ENCODE measurements around the gene MAST1.
"Not testable (repeated sequence)": the region's sequence is repeated elsewhere in the genome, so short reads cannot be mapped to it uniquely, and the experiment has no call there.

Gene MAST1

GRCh38 chr19:12872255-12872654 lies 33.9 kb downstream of the MAST1 start:
- no peak for DNase-seq (ENCODE audit: low read depth in 3 of 3)

- DNase-seq (ENCODE audit: low read depth in 3 of 3) = peak in 2 of 3 donors; percentile 57 to 73
Observed at GRCh38 chr19:12872941-12873890, 34.9 kb downstream of the MAST1 start.

GRCh38 chr19:12873891-12874745 lies 35.8 kb downstream of the MAST1 start:
- no peak for DNase-seq (ENCODE audit: low read depth in 3 of 3)

- no peak for DNase-seq (ENCODE audit: low read depth in 3 of 3)
Observed at GRCh38 chr19:12875086-12875485, 36.8 kb downstream of the MAST1 start.

- no peak for DNase-seq (ENCODE audit: low read depth in 3 of 3)
Observed at GRCh38 chr19:12880551-12881171, 42.3 kb downstream of the MAST1 start.

GRCh38 chr19:12881172-12881808 lies 43.0 kb downstream of the MAST1 start, which contains the start of gene DNASE2:
Gene DNASE2 (minus strand): TSS chr19:12881449. CDS start chr19:12881375, 74 bp downstream.
- DNase-seq (ENCODE audit: low read depth in 3 of 3) = peak; percentile 82 to 91 (median 90)

- DNase-seq (ENCODE audit: low read depth in 3 of 3) = no peak
Observed at GRCh38 chr19:12882589-12882988, 44.3 kb downstream of the MAST1 start.

- no peak for DNase-seq (ENCODE audit: low read depth in 3 of 3)
Observed at GRCh38 chr19:12884202-12884601, 45.9 kb downstream of the MAST1 start.

- DNase-seq (ENCODE audit: low read depth in 3 of 3) = no peak
Observed at GRCh38 chr19:12884627-12884925, 46.3 kb downstream of the MAST1 start.

GRCh38 chr19:12884926-12885748 lies 46.8 kb downstream of the MAST1 start:
- DNase-seq (ENCODE audit: low read depth in 3 of 3) = peak; percentile 77 to 95 (median 92)

GRCh38 chr19:12885749-12886650 lies 47.7 kb downstream of the MAST1 start:
- DNase-seq (ENCODE audit: low read depth in 3 of 3) = no peak

GRCh38 chr19:12886651-12886968 lies 48.3 kb downstream of the MAST1 start:
- DNase-seq (ENCODE audit: low read depth in 3 of 3) = no peak

GRCh38 chr19:12886969-12887747 lies 48.8 kb downstream of the MAST1 start, which contains the start of gene KLF1:
Gene KLF1 (minus strand): TSS chr19:12887201. CDS start chr19:12887140, 61 bp downstream.
- DNase-seq (ENCODE audit: low read depth in 3 of 3) = no peak

- DNase-seq (ENCODE audit: low read depth in 3 of 3) = no peak
Observed at GRCh38 chr19:12888006-12888603, 49.8 kb downstream of the MAST1 start.

GRCh38 chr19:12890299-12890786 lies 52.0 kb downstream of the MAST1 start:
- DNase-seq (ENCODE audit: low read depth in 3 of 3) = not testable (repeated sequence)

- peak; percentile 91 to 97 (median 94) for DNase-seq (ENCODE audit: low read depth in 3 of 3)
Observed at GRCh38 chr19:12890787-12891552, 52.7 kb downstream of the MAST1 start, which contains the start of gene GCDH. Gene GCDH (plus strand): TSS chr19:12891160. CDS start chr19:12891305, 145 bp downstream.

- no peak for DNase-seq (ENCODE audit: low read depth in 3 of 3)
Observed at GRCh38 chr19:12891553-12892021, 53.3 kb downstream of the MAST1 start.

Data from stimulated activated CD4-positive, alpha-beta T cell treated with anti-CD3 and anti-CD28 coated beads, TNF-alpha, amount 100 ng/mL, for 48 hours (primary cell).